Small intestine (tissue), 7 donors: ENCODE data around the gene SNTG2. TPM values are rescaled to one million over a fixed set of nuclear protein-coding genes. Genes with fewer than 3 reads are reported as not detected.
"Not testable (repeated sequence)": the region's sequence is repeated elsewhere in the genome, so short reads cannot be mapped to it uniquely, and the experiment has no call there.

Experiments used
- DNase-seq, 2 donors: peaks; one replicate each; pipeline versions ENCODE4 v3.0.0 to v3.0.0-alpha.2; 2013
- FAIRE-seq: peaks from 2 replicates; lab custom pipeline; 2012; peaks lifted over from hg19 to GRCh38; lab: Jason Lieb, UNC
- H3K27ac ChIP-seq, 3 donors: one replicate each; pipeline ENCODE4 v1.5.1; 2013; ENCODE audit warnings: low read length in 2 of 3, mild to moderate bottlenecking in 2 of 3, control low read depth in 1 of 3, inconsistent platforms in 1 of 3, low read depth in 1 of 3, moderate library complexity in 1 of 3
- H3K27me3 ChIP-seq, 3 donors: one replicate each; pipeline ENCODE4 v1.6.1; 2013; ENCODE audit warnings: low read length in 3 of 3, inconsistent platforms in 1 of 3; ENCODE audit not compliant: control insufficient read depth in 3 of 3, insufficient read depth in 3 of 3
- H3K36me3 ChIP-seq, 3 donors: one replicate each; pipeline ENCODE4 v1.6.1; 2013; ENCODE audit warnings: low read length in 3 of 3, inconsistent platforms in 1 of 3, low read depth in 1 of 3, mild to moderate bottlenecking in 1 of 3, moderate library complexity in 1 of 3; ENCODE audit not compliant: control insufficient read depth in 3 of 3, insufficient read depth in 2 of 3
- H3K4me1 ChIP-seq, 3 donors: one replicate each; pipeline ENCODE4 v1.6.1; 2013; ENCODE audit warnings: low read length in 2 of 3, inconsistent platforms in 1 of 3, low read depth in 1 of 3, mild to moderate bottlenecking in 1 of 3, moderate library complexity in 1 of 3; ENCODE audit not compliant: control insufficient read depth in 3 of 3, insufficient read depth in 2 of 3
- H3K4me3 ChIP-seq, 3 donors: one replicate each; pipeline ENCODE4 v1.5.1; 2013; ENCODE audit warnings: low read length in 3 of 3, control low read depth in 1 of 3, inconsistent platforms in 1 of 3, low read depth in 1 of 3, mild to moderate bottlenecking in 1 of 3, moderate library complexity in 1 of 3
- H3K9me3 ChIP-seq, 2 donors: one replicate each; pipeline ENCODE4 v1.6.1; 2013; ENCODE audit warnings: low read depth in 1 of 2, low read length in 1 of 2; ENCODE audit not compliant: control insufficient read depth in 2 of 2, insufficient read depth in 1 of 2
- WGBS, 3 donors: extraction: QIAGEN DNeasy Blood & Tissue Kit; methylation state at CpG; one replicate each; pipeline ENCODE4 v1.1.7; 2013; 5-methylcytosine and 5-hydroxymethylcytosine counted together
- polyA plus RNA-seq, 4 donors: library from polyadenylated mRNA; stranded (reverse) in 3 of 4; unstranded in 1 of 4; fragments of 200-250 nt in 3 of 4; fragments of 120-200 nt in 1 of 4; gene quantifications; one replicate each; pipeline versions ENCODE4 v1.2.1 to v1.2.3, GENCODE V29; 2013
- donor health status: healthy with polysubstance abuse.
- donor health status: control.
- donor health status: control.
- donor health status: Bipolar disorder and iron deficiency.
- donor health status: healthy.

The SNTG2 gene
- polyA plus RNA-seq, 4 donors, result 0.25 to 1.1 (median 0.54) TPM; not detected in 1

- no peak for FAIRE-seq
- WGBS, 3 donors, result 80 to 82% (median 81%) methylated on average over 12 of the region's 12 CpGs
These were observed 423.2 kb downstream of the SNTG2 start for GRCh38 chr2:1373830-1374229.

GRCh38 chr2:1374287-1374686, 423.6 kb downstream of the SNTG2 start:
- Histone ChIP-seq H3K27ac (no peak overlapping the region), H3K27me3 (no peaks in the 10 kb centered on the region), H3K9me3 (no peaks in the 10 kb centered on the region), H3K36me3 (no peaks in the 10 kb centered on the region), H3K4me3 (no peak overlapping the region), H3K4me1 (no peaks in the 10 kb centered on the region)
- FAIRE-seq (no peak), DNase-seq (no peak)
- WGBS, 3 donors, result 73 to 84% (median 82%) methylated on average over 11 of the region's 11 CpGs

More at GRCh38 chr2:1373830-1374229, 423.2 kb downstream of the SNTG2 start:
- no peaks in the 10 kb centered on the region for H3K9me3 ChIP-seq
- no peak overlapping the region for H3K27ac ChIP-seq
- no peaks in the 10 kb centered on the region for H3K36me3 ChIP-seq
- H3K4me3 ChIP-seq, result no peak overlapping the region
- H3K27me3 ChIP-seq, result no peaks in the 10 kb centered on the region
- H3K4me1 ChIP-seq, result no peaks in the 10 kb centered on the region
- no peak for DNase-seq

DNA sequence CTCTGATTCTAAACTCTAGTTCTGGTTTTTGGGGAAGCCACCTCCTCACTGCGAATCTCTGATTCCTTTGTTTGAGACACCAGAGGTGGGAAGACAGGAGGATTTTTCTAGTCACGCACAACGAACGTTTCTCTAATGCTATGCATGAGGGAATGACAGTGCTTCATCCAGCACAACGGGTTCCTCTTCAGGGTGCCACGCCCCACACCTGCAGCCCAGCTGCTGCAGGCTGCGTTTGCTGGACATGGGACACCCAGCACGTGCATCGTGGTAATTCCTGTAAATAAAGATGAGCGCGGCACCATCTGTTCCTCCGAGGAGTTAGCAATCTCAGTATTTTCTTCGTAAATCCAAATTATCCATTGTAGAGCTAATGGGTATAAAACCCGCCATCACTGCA, 425.1 kb downstream of the SNTG2 start:
- WGBS, 3 donors, result 80 to 83% (median 80%) methylated on average over 14 of the region's 14 CpGs
- H3K9me3 ChIP-seq, result no peaks in the 10 kb centered on the region
- no peak for FAIRE-seq

GRCh38 chr2:1377473-1377872, 426.8 kb downstream of the SNTG2 start:
- 74 to 85% (median 83%) methylated on average over 6 of the region's 6 CpGs for WGBS, 3 donors
- DNase-seq, result no peak

More for the DNA sequence above, 425.1 kb downstream of the SNTG2 start:
- Histone ChIP-seq H3K4me3 (no peak overlapping the region), H3K27me3 (no peaks in the 10 kb centered on the region), H3K27ac (no peak overlapping the region), H3K4me1 (no peaks in the 10 kb centered on the region), H3K36me3 (no peaks in the 10 kb centered on the region)
- DNase-seq, result no peak

GRCh38 chr2:1378456-1379150, 428.0 kb downstream of the SNTG2 start:
- Histone ChIP-seq H3K27ac (no peak overlapping the region), H3K36me3 (no peaks in the 10 kb centered on the region), H3K9me3 (no peaks in the 10 kb centered on the region), H3K4me3 (no peak overlapping the region), H3K4me1 (no peaks in the 10 kb centered on the region), H3K27me3 (no peaks in the 10 kb centered on the region)
- DNase-seq (no peak), FAIRE-seq (no peak)
- WGBS, 3 donors, result 82 to 90% (median 87%) methylated on average over 17 of the region's 17 CpGs

More at GRCh38 chr2:1377473-1377872, 426.8 kb downstream of the SNTG2 start:
- no peaks in the 10 kb centered on the region for H3K36me3 ChIP-seq
- no peak overlapping the region for H3K4me3 ChIP-seq
- no peak for FAIRE-seq
- H3K9me3 ChIP-seq, result no peaks in the 10 kb centered on the region
- no peaks in the 10 kb centered on the region for H3K27me3 ChIP-seq
- H3K27ac ChIP-seq, result no peak overlapping the region
- no peaks in the 10 kb centered on the region for H3K4me1 ChIP-seq

GRCh38 chr2:1381644-1382043, 431.0 kb downstream of the SNTG2 start:
- H3K27me3 ChIP-seq, result no peaks in the 10 kb centered on the region
- no peak overlapping the region for H3K4me3 ChIP-seq
- no peak overlapping the region for H3K27ac ChIP-seq
- H3K9me3 ChIP-seq, result no peaks in the 10 kb centered on the region
- H3K36me3 ChIP-seq, result no peaks in the 10 kb centered on the region
- no peaks in the 10 kb centered on the region for H3K4me1 ChIP-seq
- WGBS, 3 donors, result 84 to 89% (median 85%) methylated on average over 3 of the region's 3 CpGs
- FAIRE-seq (no peak), DNase-seq (no peak)

- not testable (repeated sequence) for FAIRE-seq
These were observed 437.5 kb downstream of the SNTG2 start for GRCh38 chr2:1387954-1388725.

GRCh38 chr2:1390118-1390517, 439.5 kb downstream of the SNTG2 start:
- H3K27ac ChIP-seq, H3K9me3 ChIP-seq, DNase-seq, H3K36me3 ChIP-seq, H3K4me1 ChIP-seq, FAIRE-seq, H3K4me3 ChIP-seq, H3K27me3 ChIP-seq: not testable (repeated sequence)
- 83% methylated on average over 6 of the region's 6 CpGs for WGBS, 3 donors

More at GRCh38 chr2:1387954-1388725, 437.5 kb downstream of the SNTG2 start:
- not testable (repeated sequence) for H3K9me3 ChIP-seq, DNase-seq, H3K27me3 ChIP-seq, H3K4me3 ChIP-seq, H3K27ac ChIP-seq, H3K4me1 ChIP-seq, H3K36me3 ChIP-seq
- WGBS, 3 donors, result 59 to 75% (median 70%) methylated on average over 16 to 18 of the region's 18 CpGs
